H1 (cell line): Measurements from ENCODE around the gene GSE1. TPM values are rescaled to one million over a fixed set of nuclear protein-coding genes. Genes with fewer than 3 reads are reported as not detected.

Experiments used
- CTCF ChIA-PET: fragments of 300-600 bp; sonication (Branson Sonifier 250); formaldehyde crosslinking; loops from one replicate; lab custom pipeline; 2021; ENCODE audit not compliant: partially characterized antibody; lab: Charles Lee
- POLR2A ChIA-PET: fragments of 300-600 bp; sonication (Branson Sonifier 250); formaldehyde crosslinking; loops from one replicate; lab custom pipeline; 2021; ENCODE audit warnings: inconsistent platforms; ENCODE audit not compliant: partially characterized antibody; lab: Charles Lee
- DNase-seq, 2 experiments: peaks; one replicate each; pipeline versions ENCODE4 v3.0.0 to v3.0.0-alpha.2; 2010 to 2022; ENCODE audit warnings: low spot score in 2 of 2, low read depth in 1 of 2, mixed read lengths in 1 of 2
- FAIRE-seq: peaks from 2 replicates; lab custom pipeline; 2011; peaks lifted over from hg19 to GRCh38; lab: Jason Lieb, UNC
- H2AFZ ChIP-seq: 2 replicates; pipeline ENCODE4 v1.8.1; 2012; ENCODE audit warnings: low read length, inconsistent platforms
- H2AK5ac ChIP-seq: 2 replicates; pipeline ENCODE4 v1.6.1; 2013; ENCODE audit warnings: low read depth, low read length
- H2BK120ac ChIP-seq: replicated peaks from 2 replicates; pipeline ENCODE3; 2013; ENCODE audit warnings: low read depth, low read length, inconsistent platforms
- H2BK12ac ChIP-seq: 2 replicates; pipeline ENCODE4 v1.6.1; 2013; ENCODE audit warnings: low read depth, low read length
- H2BK15ac ChIP-seq: 2 replicates; pipeline ENCODE4 v1.6.1; 2013; ENCODE audit warnings: low read length
- H2BK20ac ChIP-seq: 2 replicates; pipeline ENCODE4 v1.6.1; 2013; ENCODE audit warnings: low read length
- H2BK5ac ChIP-seq: 2 replicates; pipeline ENCODE4 v1.6.1; 2013; ENCODE audit warnings: low read depth, low read length
- H3K14ac ChIP-seq: 2 replicates; pipeline ENCODE4 v1.6.1; 2013; ENCODE audit warnings: inconsistent platforms; ENCODE audit not compliant: insufficient read length
- H3K18ac ChIP-seq: 2 replicates; pipeline ENCODE4 v1.6.1; 2013; ENCODE audit warnings: low read length; ENCODE audit errors: extremely low read depth
- H3K23ac ChIP-seq: 2 replicates; pipeline ENCODE4 v1.6.1; 2013; ENCODE audit warnings: inconsistent platforms; ENCODE audit not compliant: insufficient read length
- H3K23me2 ChIP-seq: 2 replicates; pipeline ENCODE4 v1.6.1; 2013; ENCODE audit warnings: low read depth, low read length
- H3K27ac ChIP-seq: 2 replicates; pipeline ENCODE4 v1.6.1; 2011; ENCODE audit warnings: low read depth, low read length, inconsistent platforms
- H3K27me3 ChIP-seq, 4 experiments: replicated peaks in 1 of 4; 1 replicate in 1 of 4; 2 replicates in 3 of 4; pipeline versions ENCODE4 v1.6.1 to v1.8.1; 2011 to 2013; ENCODE audit warnings: low read length in 3 of 4, mild to moderate bottlenecking in 3 of 4, inconsistent platforms in 2 of 4, mixed read lengths in 2 of 4, moderate library complexity in 1 of 4; ENCODE audit not compliant: control insufficient read depth in 3 of 4, insufficient read depth in 3 of 4; ENCODE audit errors: extremely low read depth in 1 of 4
- H3K36me3 ChIP-seq, 4 experiments: 2 replicates each; pipeline versions ENCODE4 v1.6.1 to v1.8.1; 2011 to 2013; ENCODE audit warnings: mild to moderate bottlenecking in 4 of 4, low read length in 3 of 4, moderate library complexity in 2 of 4, control low read depth in 1 of 4, inconsistent platforms in 1 of 4; ENCODE audit not compliant: insufficient read depth in 4 of 4, control insufficient read depth in 2 of 4
- H3K4ac ChIP-seq: replicated peaks from 2 replicates; pipeline ENCODE3; 2013; ENCODE audit warnings: low read length, low read depth, mixed read lengths, inconsistent platforms; ENCODE audit not compliant: insufficient read length
- H3K4me1 ChIP-seq, 4 experiments: replicated peaks in 1 of 4; 1 replicate in 1 of 4; 2 replicates in 3 of 4; pipeline versions ENCODE4 v1.6.1 to v1.8.1; 2011 to 2013; ENCODE audit warnings: low read length in 3 of 4, inconsistent platforms in 2 of 4, mixed read lengths in 1 of 4; ENCODE audit not compliant: insufficient read depth in 4 of 4, control insufficient read depth in 3 of 4
- H3K4me2 ChIP-seq, 2 experiments: 2 replicates each; pipeline versions ENCODE4 v1.6.1 to v1.8.1; 2011 to 2013; ENCODE audit warnings: low read depth in 2 of 2, low read length in 2 of 2, control low read depth in 1 of 2, inconsistent platforms in 1 of 2, mild to moderate bottlenecking in 1 of 2; ENCODE audit not compliant: insufficient read depth in 1 of 2
- H3K4me3 ChIP-seq, 4 experiments: fragments of 200-600, 300-600 bp in 1 of 4; sonication (generic), shearing (Covaris generic), sonication (Bioruptor Twin) in 1 of 4; 2 replicates each; pipeline versions ENCODE4 v1.5.1 to v1.8.1; 2011 to 2016; ENCODE audit warnings: low read length in 4 of 4, low read depth in 3 of 4, control low read depth in 2 of 4, inconsistent platforms in 2 of 4, mild to moderate bottlenecking in 2 of 4, mixed read lengths in 1 of 4, moderate library complexity in 1 of 4; ENCODE audit not compliant: insufficient read depth in 2 of 4; ENCODE audit errors: extremely low read depth in 1 of 4
- H3K56ac ChIP-seq: replicated peaks from 2 replicates; pipeline ENCODE3; 2013; ENCODE audit warnings: low read depth, mild to moderate bottlenecking, mixed read lengths, low read length, inconsistent platforms; ENCODE audit not compliant: insufficient read length
- H3K79me1 ChIP-seq: 2 replicates; pipeline ENCODE4 v1.6.1; 2013; ENCODE audit warnings: low read depth, low read length, control low read depth
- H3K79me2 ChIP-seq, 2 experiments: 2 replicates each; pipeline versions ENCODE4 v1.6.1 to v1.8.1; 2012 to 2013; ENCODE audit warnings: low read length in 2 of 2, mild to moderate bottlenecking in 2 of 2, inconsistent platforms in 1 of 2; ENCODE audit not compliant: insufficient read depth in 2 of 2, control insufficient read depth in 1 of 2
- H3K9ac ChIP-seq, 4 experiments: replicated peaks in 1 of 4; 1 replicate in 1 of 4; 2 replicates in 3 of 4; pipeline versions ENCODE4 v1.6.1 to v1.8.1; 2011 to 2013; ENCODE audit warnings: low read depth in 3 of 4, low read length in 3 of 4, control low read depth in 2 of 4, mild to moderate bottlenecking in 2 of 4, moderate library complexity in 2 of 4, inconsistent platforms in 1 of 4; ENCODE audit errors: extremely low read depth in 1 of 4
- H3K9me3 ChIP-seq, 2 experiments: 2 replicates each; pipeline versions ENCODE4 v1.6.1 to v1.8.1; 2012 to 2013; ENCODE audit warnings: mild to moderate bottlenecking in 2 of 2, moderate library complexity in 2 of 2, control low read depth in 1 of 2, inconsistent platforms in 1 of 2, low read depth in 1 of 2, low read length in 1 of 2, mixed read lengths in 1 of 2; ENCODE audit not compliant: insufficient read depth in 2 of 2
- H4K20me1 ChIP-seq, 2 experiments: replicated peaks in 1 of 2; 2 replicates each; pipeline versions ENCODE3 to v1.8.1; 2011 to 2013; ENCODE audit warnings: inconsistent platforms in 2 of 2, low read length in 2 of 2, mild to moderate bottlenecking in 1 of 2; ENCODE audit not compliant: insufficient read depth in 2 of 2, control insufficient read depth in 1 of 2
- H4K5ac ChIP-seq: 2 replicates; pipeline ENCODE4 v1.6.1; 2013; ENCODE audit warnings: low read length, low read depth, mixed read lengths, inconsistent platforms; ENCODE audit not compliant: insufficient read length
- H4K8ac ChIP-seq: 2 replicates; pipeline ENCODE4 v1.8.0; 2013; ENCODE audit warnings: mild to moderate bottlenecking, moderate library complexity, low read length, inconsistent platforms; ENCODE audit not compliant: insufficient read depth; ENCODE audit errors: extremely low read depth
- H4K91ac ChIP-seq: replicated peaks from 2 replicates; pipeline ENCODE3; 2013; ENCODE audit warnings: low read length, mixed read lengths, inconsistent platforms; ENCODE audit not compliant: insufficient read length
- BRCA1 ChIP-seq: IDR thresholded peaks from 2 replicates; pipeline ENCODE4 v1.6.1; 2012; ENCODE audit warnings: low read depth, low read length, improper control_type of control experiment
- CBX8 ChIP-seq: fragments of 300-800, 300-1000 bp; sonication (generic); IDR thresholded peaks from 2 replicates; pipeline ENCODE4 v1.7.1; 2016; ENCODE audit warnings: low read depth, low read length, borderline replicate concordance
- CTBP2 ChIP-seq: IDR thresholded peaks from 2 replicates; pipeline ENCODE4 v1.7.0; 2011; ENCODE audit warnings: borderline replicate concordance, mild to moderate bottlenecking, moderate library complexity, mixed read lengths, low read length; ENCODE audit not compliant: insufficient read depth, insufficient read length
- HDAC2 ChIP-seq, 2 experiments: fragments of 300-600 bp in 1 of 2; sonication (generic) in 1 of 2; IDR thresholded peaks; 2 replicates each; pipeline ENCODE4 v1.6.1; 2011 to 2012; ENCODE audit warnings: low read depth in 2 of 2, low read length in 2 of 2, mild to moderate bottlenecking in 2 of 2, moderate library complexity in 2 of 2, borderline replicate concordance in 1 of 2, inconsistent platforms in 1 of 2
- MAFK ChIP-seq: IDR thresholded peaks from 2 replicates; pipeline ENCODE4 v1.6.1; 2012; ENCODE audit warnings: low read depth, mild to moderate bottlenecking, improper control_type of control experiment, low read length
- NANOG ChIP-seq: IDR thresholded peaks from 2 replicates; pipeline ENCODE4 v1.6.1; 2011; ENCODE audit warnings: low read length, low read depth, mild to moderate bottlenecking, inconsistent platforms; ENCODE audit not compliant: insufficient read depth, poor library complexity, severe bottlenecking
- RAD21 ChIP-seq, 2 experiments: IDR thresholded peaks in 1 of 2; conservative IDR thresholded peaks in 1 of 2; 2 replicates each; pipeline ENCODE4 v1.6.1; 2011; ENCODE audit warnings: low read depth in 2 of 2, low read length in 2 of 2, improper control_type of control experiment in 1 of 2, inconsistent platforms in 1 of 2, mild to moderate bottlenecking in 1 of 2, moderate library complexity in 1 of 2
- SIRT6 ChIP-seq: IDR thresholded peaks from one replicate; pipeline ENCODE4 v1.7.1; 2012; ENCODE audit warnings: low read length, inconsistent platforms
- SIX5 ChIP-seq: IDR thresholded peaks from 2 replicates; pipeline ENCODE4 v1.6.1; 2011; ENCODE audit warnings: mild to moderate bottlenecking, low read depth, low read length
- SRF ChIP-seq: IDR thresholded peaks from 2 replicates; pipeline ENCODE4 v1.6.1; 2011; ENCODE audit warnings: mild to moderate bottlenecking, low read depth, low read length, moderate library complexity
- TAF1 ChIP-seq: IDR thresholded peaks from 2 replicates; pipeline ENCODE4 v1.6.1; 2011; ENCODE audit warnings: mild to moderate bottlenecking, low read depth, low read length
- TBP ChIP-seq: IDR thresholded peaks from 2 replicates; pipeline ENCODE4 v1.6.1; 2011; ENCODE audit warnings: low read depth, low read length, improper control_type of control experiment
- WGBS, 2 experiments: shearing (Covaris generic) in 1 of 2; methylation state at CpG; one replicate each; pipeline versions ENCODE4 v1.1.6 to v1.1.7; 2013 to 2015; ENCODE audit warnings: low lambda C conversion rate in 2 of 2, mixed read lengths in 2 of 2, inconsistent platforms in 1 of 2, low coverage in 1 of 2, missing lambda C conversion rate in 1 of 2; ENCODE audit not compliant: insufficient replicate concordance in 2 of 2, insufficient coverage in 1 of 2, insufficient read length in 1 of 2; ENCODE audit errors: extremely low coverage in 1 of 2, missing lambda C conversion rate in 1 of 2; 5-methylcytosine and 5-hydroxymethylcytosine counted together
- polyA plus RNA-seq, 7 experiments: library from polyadenylated mRNA; depleted of rRNA in 3 of 7; stranded (reverse) in 5 of 7; unstranded in 2 of 7; fragments of >200 nt in 5 of 7; fragments of 200-250 nt in 2 of 7; gene quantifications; 1 replicate in 5 of 7; 2 replicates in 1 of 7; 4 replicates in 1 of 7; pipeline versions ENCODE4 v1.2.1 to v1.2.3, GENCODE V29; 2011 to 2013; ENCODE audit warnings: missing spikeins in 2 of 7, mixed read lengths in 2 of 7
- total RNA-seq: library from RNA; stranded (reverse); fragmentation: NEBNext Ultra II Directional; extraction: Animal tissue kit (Norgen Biotek cat#: 25700); gene quantifications from 2 replicates; pipeline ENCODE4 v1.2.1, GENCODE V29; 2021

GSE1 gene
- total and polyA plus RNA-seq, 2 of the 8 experiments (the other 6 are each of a cell fraction or from before 2014, with no cell fraction given): 26.0 to 65.6 TPM

- H2BK12ac ChIP-seq: no peak overlapping the region
- H3K56ac ChIP-seq: no peak overlapping the region
- ChIA-PET CTCF (interaction anchor here (2.3 kb wide), 1 partner anchor 24 kb away, joined by 6 read pairs; no protein-coding TSS in a partner anchor), POLR2A (interaction anchor here (1.1 kb wide), 1 partner anchor 10 kb away, joined by 3 read pairs; no protein-coding TSS in a partner anchor)
- peaks cover 0 to 91% of the 10 kb centered on the region in 2 experiments; a peak in 3 of 4 replicates for H3K79me2 ChIP-seq
- H2BK5ac ChIP-seq: no peak overlapping the region
- no peak overlapping the region for H4K5ac ChIP-seq
- no peak overlapping the region for H3K4me2 ChIP-seq
- H4K8ac ChIP-seq: 0 out of 2 replicates have a peak overlapping the region, but pooled peaks have one; percentile 20
- H3K23me2 ChIP-seq: no peaks in the 10 kb centered on the region
- no peak overlapping the region for H2AFZ ChIP-seq
- H3K27me3 ChIP-seq: no peaks in the 10 kb centered on the region
- H3K4me1 ChIP-seq: peaks cover 0 to 8% (median 0%) of the 10 kb centered on the region in 4 experiments; a peak in 4 of 7 replicates
- H3K79me1 ChIP-seq: peaks cover 18% of the 10 kb centered on the region
- no peak overlapping the region for H3K23ac ChIP-seq
- no peak overlapping the region for H3K18ac ChIP-seq
- H2AK5ac ChIP-seq: no peak overlapping the region
- 0 out of 2 replicates have a peak overlapping the region, but pooled peaks have one; percentile 34 for H3K27ac ChIP-seq
- no peaks in the 10 kb centered on the region for H3K9me3 ChIP-seq
- H3K9ac ChIP-seq: no peak overlapping the region
- peaks cover 40 to 60% of the 10 kb centered on the region in 2 experiments for H4K20me1 ChIP-seq
- FAIRE-seq (no peak), DNase-seq (no peak)
- no peak overlapping the region for H2BK20ac ChIP-seq
- peaks cover 0 to 7% (median 0%) of the 10 kb centered on the region in 4 experiments; a peak in 4 of 8 replicates for H3K36me3 ChIP-seq
- no peak overlapping the region for H2BK120ac ChIP-seq
- 91% methylated on average over 35 of the region's 35 CpGs; no CpG with 5 or more reads in 1 of the 2 experiments for WGBS, 2 experiments
- H3K4ac ChIP-seq: no peak overlapping the region
- H3K14ac ChIP-seq: no peak overlapping the region
- no peak overlapping the region for H4K91ac ChIP-seq
- H2BK15ac ChIP-seq: no peak overlapping the region
- no peak overlapping the region for H3K4me3 ChIP-seq
- TF ChIP-seq MAFK (no peak), TAF1 (no peak), RAD21 (IDR thresholded peaks at IDR 0.05 in 1 of 2, conservative IDR thresholded peaks at IDR 0.05 in 1 of 2; ENCODE audit: low read depth in 2 of 2, low read length in 2 of 2) (no peak), SIX5 (no peak), SIRT6 (no peak), CBX8 (no peak), TBP (no peak), BRCA1 (no peak), SRF (no peak), CTBP2 (no peak), HDAC2 (IDR thresholded peaks at IDR 0.05; ENCODE audit: borderline replicate concordance in 1 of 2, low read depth in 2 of 2, low read length in 2 of 2) (no peak), NANOG (no peak)
These were observed 26.6 kb downstream of the GSE1 start for GRCh38 chr16:85639529-85640253.
